Peyer's patch (tissue), 4 donors: Measurements from ENCODE around the gene BRAF. TPM values are rescaled to one million over a fixed set of nuclear protein-coding genes. Genes with fewer than 3 reads are reported as not detected.

Source experiments
- DNase-seq, 3 donors: peaks; one replicate each; pipeline ENCODE4 v3.0.0-alpha.2; 2017 to 2019
- H3K27ac ChIP-seq, 4 donors: fragments of 200-600 bp; sonication (generic); one replicate each; pipeline ENCODE4 v1.5.1; 2016 to 2019
- H3K27me3 ChIP-seq, 2 donors: fragments of 200-600 bp; sonication (generic); one replicate each; pipeline ENCODE4 v1.5.1; 2019
- H3K36me3 ChIP-seq, 3 donors: fragments of 200-600 bp; sonication (generic); one replicate each; pipeline ENCODE4 v1.5.1; 2016 to 2019
- H3K4me1 ChIP-seq, 4 donors: fragments of 200-600 bp; sonication (generic); one replicate each; pipeline ENCODE4 v1.5.1; 2016 to 2019
- H3K4me3 ChIP-seq, 4 donors: fragments of 200-600 bp; sonication (generic); 1 replicate in 3 of 4; 2 replicates in 1 of 4; pipeline ENCODE4 v1.5.1; 2016 to 2019; ENCODE audit warnings: mild to moderate bottlenecking in 1 of 4
- H3K9me3 ChIP-seq, 4 donors: fragments of 200-600 bp; sonication (generic); one replicate each; pipeline ENCODE4 v1.5.1; 2016 to 2019; ENCODE audit warnings: mild to moderate bottlenecking in 1 of 4
- CTCF ChIP-seq, 6 experiments: fragments of 450-650 bp in 4 of 6; fragments of 200-600 bp in 2 of 6; sonication (generic) in 1 of 6; IDR thresholded peaks; one replicate each; pipeline ENCODE4 v1.5.1; 2017 to 2019; ENCODE audit warnings: antibody characterized with exemption in 6 of 6, mild to moderate bottlenecking in 3 of 6, moderate library complexity in 1 of 6
- POLR2A ChIP-seq, 2 donors: fragments of 450-650 bp; IDR thresholded peaks; one replicate each; pipeline ENCODE4 v1.5.1; 2017; ENCODE audit warnings: antibody characterized with exemption in 2 of 2, mild to moderate bottlenecking in 2 of 2, moderate library complexity in 2 of 2
- total RNA-seq, 4 donors: library from RNA; depleted of rRNA; stranded (reverse); fragments of >200 nt; gene quantifications; one replicate each; pipeline ENCODE4 v1.1.0, GENCODE V29; 2016

The BRAF gene
- total RNA-seq, 4 donors from 2014 or later = 26.3 to 97.4 (median 47.6) TPM

GRCh38 chr7:140691376-140692045 is 233.2 kb downstream of the BRAF start:
- Histone ChIP-seq H3K4me3 (no peak overlapping the region), H3K36me3 (peaks cover 0 to 25% (median 0%) of the 10 kb centered on the region in 3 donors), H3K4me1 (peaks cover 0 to 7% (median 0%) of the 10 kb centered on the region in 4 donors), H3K9me3 (no peaks in the 10 kb centered on the region), H3K27me3 (no peaks in the 10 kb centered on the region), H3K27ac (no peak overlapping the region)
- no peak for TF ChIP-seq CTCF (IDR thresholded peaks at IDR 0.05)
- TF ChIP-seq POLR2A (IDR thresholded peaks at IDR 0.05) = no peak
- DNase-seq = peak in 1 of 3 donors; percentile 34

GRCh38 chr7:140689199-140690152 is 235.3 kb downstream of the BRAF start:
- Histone ChIP-seq H3K27ac (no peak overlapping the region), H3K9me3 (no peaks in the 10 kb centered on the region), H3K4me3 (no peak overlapping the region), H3K27me3 (no peaks in the 10 kb centered on the region), H3K4me1 (no peaks in the 10 kb centered on the region), H3K36me3 (peaks cover 0 to 25% (median 0%) of the 10 kb centered on the region in 3 donors)
- TF ChIP-seq POLR2A (IDR thresholded peaks at IDR 0.05) (no peak), CTCF (IDR thresholded peaks at IDR 0.05) (no peak)
- DNase-seq = peak in 1 of 3 donors; percentile 38

GRCh38 chr7:140688341-140688740 is 236.4 kb downstream of the BRAF start:
- Histone ChIP-seq H3K4me1 (no peaks in the 10 kb centered on the region), H3K27ac (no peak overlapping the region), H3K27me3 (no peaks in the 10 kb centered on the region), H3K4me3 (no peak overlapping the region), H3K9me3 (no peaks in the 10 kb centered on the region), H3K36me3 (peaks cover 0 to 28% (median 0%) of the 10 kb centered on the region in 3 donors)
- DNase-seq = peak in 1 of 3 donors; percentile 11
- no peak for TF ChIP-seq CTCF (IDR thresholded peaks at IDR 0.05)
- no peak for TF ChIP-seq POLR2A (IDR thresholded peaks at IDR 0.05)

GRCh38 chr7:140686921-140687320 is 237.8 kb downstream of the BRAF start:
- no peak for TF ChIP-seq POLR2A (IDR thresholded peaks at IDR 0.05)
- no peak for TF ChIP-seq CTCF (IDR thresholded peaks at IDR 0.05)
- Histone ChIP-seq H3K36me3 (peaks cover 0 to 30% (median 0%) of the 10 kb centered on the region in 3 donors), H3K27ac (no peak overlapping the region), H3K4me1 (no peaks in the 10 kb centered on the region), H3K27me3 (no peaks in the 10 kb centered on the region), H3K9me3 (no peaks in the 10 kb centered on the region), H3K4me3 (no peak overlapping the region)
- DNase-seq = peak in 1 of 3 donors; percentile 45

GRCh38 chr7:140685407-140686087 is 239.2 kb downstream of the BRAF start:
- peaks cover 0 to 40% (median 0%) of the 10 kb centered on the region in 3 donors for H3K36me3 ChIP-seq
- peak in 1 of 3 donors; percentile 40 for DNase-seq
- TF ChIP-seq CTCF (IDR thresholded peaks at IDR 0.05) (no peak), POLR2A (IDR thresholded peaks at IDR 0.05) (no peak)
- H3K27me3 ChIP-seq = no peaks in the 10 kb centered on the region
- H3K4me3 ChIP-seq = no peak overlapping the region
- H3K4me1 ChIP-seq = no peaks in the 10 kb centered on the region
- no peaks in the 10 kb centered on the region for H3K9me3 ChIP-seq
- H3K27ac ChIP-seq = no peak overlapping the region
